ENCODE measurements around the gene GLUL.

DNA sequence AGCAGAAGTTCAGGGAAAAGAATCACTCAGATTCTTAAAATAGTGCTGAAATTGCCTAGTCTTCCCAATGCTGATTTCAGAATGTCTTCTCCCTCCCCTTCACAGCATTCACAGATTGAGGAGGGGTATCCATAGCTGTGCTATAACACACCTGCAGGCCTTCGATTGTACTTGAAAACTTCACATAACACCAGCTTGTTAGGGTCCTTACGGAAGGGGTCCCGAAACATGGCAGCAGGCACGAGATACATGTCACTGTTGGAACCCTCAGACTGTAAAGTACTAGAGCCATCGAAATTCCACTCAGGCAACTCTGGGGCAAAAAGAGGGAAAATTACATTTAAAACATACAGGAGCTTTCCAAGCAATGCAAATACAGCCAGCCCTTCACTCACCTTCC lies 4.6 kb downstream of the GLUL start:
- TF ChIP-seq, protein P1, sequence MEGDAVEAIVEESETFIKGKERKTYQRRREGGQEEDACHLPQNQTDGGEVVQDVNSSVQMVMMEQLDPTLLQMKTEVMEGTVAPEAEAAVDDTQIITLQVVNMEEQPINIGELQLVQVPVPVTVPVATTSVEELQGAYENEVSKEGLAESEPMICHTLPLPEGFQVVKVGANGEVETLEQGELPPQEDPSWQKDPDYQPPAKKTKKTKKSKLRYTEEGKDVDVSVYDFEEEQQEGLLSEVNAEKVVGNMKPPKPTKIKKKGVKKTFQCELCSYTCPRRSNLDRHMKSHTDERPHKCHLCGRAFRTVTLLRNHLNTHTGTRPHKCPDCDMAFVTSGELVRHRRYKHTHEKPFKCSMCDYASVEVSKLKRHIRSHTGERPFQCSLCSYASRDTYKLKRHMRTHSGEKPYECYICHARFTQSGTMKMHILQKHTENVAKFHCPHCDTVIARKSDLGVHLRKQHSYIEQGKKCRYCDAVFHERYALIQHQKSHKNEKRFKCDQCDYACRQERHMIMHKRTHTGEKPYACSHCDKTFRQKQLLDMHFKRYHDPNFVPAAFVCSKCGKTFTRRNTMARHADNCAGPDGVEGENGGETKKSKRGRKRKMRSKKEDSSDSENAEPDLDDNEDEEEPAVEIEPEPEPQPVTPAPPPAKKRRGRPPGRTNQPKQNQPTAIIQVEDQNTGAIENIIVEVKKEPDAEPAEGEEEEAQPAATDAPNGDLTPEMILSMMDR (IDR thresholded peaks at IDR 0.05), result no peak
- TF ChIP-seq POLR2AphosphoS5 (IDR thresholded peaks at IDR 0.05) (peak in 1 of 2 donors; percentile 56), POLR2A (IDR thresholded peaks at IDR 0.05; ENCODE audit: low read depth) (no peak), EP300 (IDR thresholded peaks at IDR 0.05) (no peak)
